Measurements from ENCODE around the gene LMAN2L.
A peak's percentile ranks its signal among the peaks of the same experiment; 100 is the strongest.

The LMAN2L gene

DNA sequence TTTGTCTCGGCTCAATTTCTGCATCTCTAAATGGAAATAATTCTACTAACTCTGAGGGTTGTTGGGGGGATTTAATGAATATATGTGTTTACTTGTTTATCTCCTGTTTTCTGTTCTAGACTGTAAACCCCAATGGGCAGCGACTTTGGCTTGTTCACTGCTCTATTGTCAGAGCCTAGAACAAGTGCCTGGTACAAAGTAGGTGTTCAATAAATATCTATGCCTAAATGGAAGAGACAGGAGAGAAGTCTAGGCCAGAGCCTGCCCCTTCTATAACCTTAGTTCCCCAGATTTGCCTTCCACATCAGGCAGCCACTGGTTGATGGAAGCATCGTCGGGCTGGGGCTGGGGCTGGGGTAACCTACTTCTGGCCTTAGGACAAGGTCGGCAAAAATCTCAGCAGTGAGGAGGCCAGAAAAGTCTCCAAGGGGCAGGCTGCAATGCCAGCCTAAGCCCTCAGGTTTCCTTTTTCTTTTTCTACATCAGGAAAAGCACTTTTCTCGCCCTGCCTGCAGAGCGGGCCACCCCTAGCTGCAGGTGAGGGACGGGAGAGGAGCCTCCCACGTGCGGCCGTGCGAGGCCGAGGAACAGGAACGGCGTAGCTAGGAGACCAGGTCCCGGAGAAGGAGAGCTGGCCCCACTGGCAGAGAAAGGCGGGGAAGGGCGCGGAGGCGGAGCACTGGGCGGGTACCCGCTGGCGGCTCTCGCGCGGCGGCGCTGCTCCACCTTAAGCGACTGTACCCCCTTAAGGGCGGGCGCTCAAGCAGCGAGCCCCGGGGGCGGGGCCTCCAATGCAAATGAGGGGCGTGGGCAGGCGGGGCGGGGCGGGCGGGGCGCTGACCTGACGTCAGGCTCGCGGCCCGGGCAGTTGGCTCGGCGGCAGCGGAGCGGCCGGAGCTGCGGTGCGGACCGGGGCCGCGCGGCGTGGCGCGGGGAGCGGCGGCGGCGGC, 20.4 kb upstream of the LMAN2L start, which contains the start of gene CNNM4:
Gene CNNM4, plus strand, starts transcription at position 867 of the 950 bp plus-strand sequence. CDS start 98 bp downstream, outside the sequence.
- WGBS (ENCODE audit: insufficient coverage), result 3% methylated on average over 45 of the region's 62 CpGs

DNA sequence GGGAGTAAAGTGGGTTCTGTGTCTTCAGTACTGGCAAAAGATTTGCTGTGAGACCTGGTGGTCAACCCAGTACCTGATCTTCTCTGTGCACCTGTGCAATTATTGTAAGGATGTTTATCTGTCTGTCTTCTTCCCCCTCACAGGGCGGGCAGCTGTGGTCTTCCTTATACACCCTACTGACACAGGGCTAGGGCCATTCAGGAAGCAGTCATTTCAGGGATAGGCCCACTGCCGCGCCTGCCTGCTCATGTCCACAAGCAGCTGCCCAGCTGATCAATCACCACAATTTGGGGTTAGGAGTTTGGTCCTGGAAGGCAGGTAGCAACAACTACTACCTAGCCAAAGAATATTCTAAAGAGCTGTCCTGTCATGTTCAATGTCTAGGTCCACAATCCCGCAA, 19.7 kb upstream of the LMAN2L start:
- CTCF ChIA-PET, result interaction anchor here (0.8 to 2.2 kb wide), 8 partner anchors 10 to 205 kb away, joined by 3 to 9 read pairs (median 3); no protein-coding TSS in a partner anchor
- H3K4me1 ChIP-seq (ENCODE audit: control extremely low read depth in 1 of 4, control insufficient read depth in 4 of 4, insufficient read depth in 4 of 4, low read length in 3 of 4), result peaks cover 18 to 57% (median 52%) of the 10 kb centered on the region in 4 experiments
- H3K4me3 ChIP-seq (ENCODE audit: control insufficient read depth in 1 of 7, extremely low read depth in 1 of 7, insufficient read depth in 4 of 7, low read depth in 2 of 7, low read length in 6 of 7), result no peak overlapping the region
- POLR2A ChIA-PET, result no interaction called here
- no CpG with 5 or more reads among the region's 4 CpGs for WGBS (ENCODE audit: insufficient coverage)
- no peaks in the 10 kb centered on the region for H3K36me3 ChIP-seq (ENCODE audit: control insufficient read depth in 4 of 4, insufficient read depth in 4 of 4, low read length in 3 of 4)
- no peaks in the 10 kb centered on the region for H3K27me3 ChIP-seq (replicated peaks in 2 of 5; ENCODE audit: control insufficient read depth in 4 of 5, insufficient read depth in 5 of 5, low read length in 4 of 5)
- H3K27ac ChIP-seq (ENCODE audit: insufficient read depth in 1 of 2, low read depth in 1 of 2, low read length in 2 of 2, poor library complexity in 1 of 2, severe bottlenecking in 2 of 2), result no peak overlapping the region
- no peaks in the 10 kb centered on the region for H3K9me3 ChIP-seq (ENCODE audit: control extremely low read depth in 1 of 5, control insufficient read depth in 4 of 5, insufficient read depth in 2 of 5, low read depth in 1 of 5, low read length in 4 of 5)
- no peak for DNase-seq

More for the DNA sequence above, 20.4 kb upstream of the LMAN2L start, which contains the start of gene CNNM4:
- ChIA-PET POLR2A (no interaction called here), CTCF (interaction anchor here (0.5 to 4.8 kb wide), 15 partner anchors 8 to 232 kb away, joined by 3 to 34 read pairs (median 3); partner anchors contain the start of gene LMAN2L)
- Histone ChIP-seq H3K27ac (ENCODE audit: insufficient read depth in 1 of 2, low read depth in 1 of 2, low read length in 2 of 2, poor library complexity in 1 of 2, severe bottlenecking in 2 of 2) (peak within 1 kb of the TSS in 1 of 2 experiments; percentile 46), H3K9me3 (ENCODE audit: control extremely low read depth in 1 of 5, control insufficient read depth in 4 of 5, insufficient read depth in 2 of 5, low read depth in 1 of 5, low read length in 4 of 5) (no peaks in the 10 kb centered on the region), H3K27me3 (replicated peaks in 2 of 5; ENCODE audit: control insufficient read depth in 4 of 5, insufficient read depth in 5 of 5, low read length in 4 of 5) (no peaks in the 10 kb centered on the region), H3K4me1 (ENCODE audit: control extremely low read depth in 1 of 4, control insufficient read depth in 4 of 4, insufficient read depth in 4 of 4, low read length in 3 of 4) (peaks cover 18 to 64% (median 58%) of the 10 kb centered on the region in 4 experiments), H3K36me3 (ENCODE audit: control insufficient read depth in 4 of 4, insufficient read depth in 4 of 4, low read length in 3 of 4) (no peaks in the 10 kb centered on the region), H3K4me3 (ENCODE audit: control insufficient read depth in 1 of 7, extremely low read depth in 1 of 7, insufficient read depth in 4 of 7, low read depth in 2 of 7, low read length in 6 of 7) (peak within 1 kb of the TSS; percentile 54 to 86 (median 79))
- DNase-seq, result peak; percentile 89 to 94 (median 94)

DNA sequence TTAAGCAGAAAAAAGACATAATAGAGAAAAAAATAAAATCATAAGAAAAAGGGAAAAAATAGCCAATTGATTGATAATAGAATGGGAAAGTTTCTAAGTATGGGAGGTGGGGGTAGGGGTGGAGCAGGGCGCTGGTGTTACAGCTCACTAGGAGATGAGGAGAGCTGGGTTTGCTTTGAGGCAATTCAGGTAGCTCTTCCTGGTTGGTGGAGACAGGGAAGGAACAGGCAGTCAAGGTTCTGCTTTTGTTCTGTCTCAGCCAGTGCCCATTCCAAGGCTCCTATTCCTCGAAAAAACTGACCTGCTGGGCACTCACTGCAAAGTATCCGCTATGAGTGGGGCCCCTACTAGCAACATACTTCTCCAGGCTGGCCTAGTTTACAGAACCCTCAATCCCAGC, 19.1 kb upstream of the LMAN2L start:
- H3K9me3 ChIP-seq (ENCODE audit: control extremely low read depth in 1 of 5, control insufficient read depth in 4 of 5, insufficient read depth in 2 of 5, low read depth in 1 of 5, low read length in 4 of 5), result no peaks in the 10 kb centered on the region
- no peak for DNase-seq
- no peak overlapping the region for H3K4me3 ChIP-seq (ENCODE audit: control insufficient read depth in 1 of 7, extremely low read depth in 1 of 7, insufficient read depth in 4 of 7, low read depth in 2 of 7, low read length in 6 of 7)
- H3K4me1 ChIP-seq (ENCODE audit: control extremely low read depth in 1 of 4, control insufficient read depth in 4 of 4, insufficient read depth in 4 of 4, low read length in 3 of 4), result peaks cover 18 to 51% (median 46%) of the 10 kb centered on the region in 4 experiments
- no peaks in the 10 kb centered on the region for H3K27me3 ChIP-seq (replicated peaks in 2 of 5; ENCODE audit: control insufficient read depth in 4 of 5, insufficient read depth in 5 of 5, low read length in 4 of 5)
- H3K36me3 ChIP-seq (ENCODE audit: control insufficient read depth in 4 of 4, insufficient read depth in 4 of 4, low read length in 3 of 4), result no peaks in the 10 kb centered on the region
- POLR2A ChIA-PET, result no interaction called here
- 43% methylated on average over 3 of the region's 3 CpGs for WGBS (ENCODE audit: insufficient coverage)
- CTCF ChIA-PET, result interaction anchor here (0.9 to 2.2 kb wide), 6 partner anchors 10 to 42 kb away, joined by 3 to 9 read pairs (median 3); no protein-coding TSS in a partner anchor
- no peak overlapping the region for H3K27ac ChIP-seq (ENCODE audit: insufficient read depth in 1 of 2, low read depth in 1 of 2, low read length in 2 of 2, poor library complexity in 1 of 2, severe bottlenecking in 2 of 2)

- no peak overlapping the region for H3K27ac ChIP-seq (ENCODE audit: insufficient read depth in 1 of 2, low read depth in 1 of 2, low read length in 2 of 2, poor library complexity in 1 of 2, severe bottlenecking in 2 of 2)
- H3K4me3 ChIP-seq (ENCODE audit: control insufficient read depth in 1 of 7, extremely low read depth in 1 of 7, insufficient read depth in 4 of 7, low read depth in 2 of 7, low read length in 6 of 7), result no peak overlapping the region
- peaks cover 12 to 38% (median 32%) of the 10 kb centered on the region in 4 experiments for H3K4me1 ChIP-seq (ENCODE audit: control extremely low read depth in 1 of 4, control insufficient read depth in 4 of 4, insufficient read depth in 4 of 4, low read length in 3 of 4)
- DNase-seq, result no peak
- 100% methylated on average over 5 of the region's 6 CpGs for WGBS (ENCODE audit: insufficient coverage)
- H3K9me3 ChIP-seq (ENCODE audit: control extremely low read depth in 1 of 5, control insufficient read depth in 4 of 5, insufficient read depth in 2 of 5, low read depth in 1 of 5, low read length in 4 of 5), result no peaks in the 10 kb centered on the region
- no peaks in the 10 kb centered on the region for H3K27me3 ChIP-seq (replicated peaks in 2 of 5; ENCODE audit: control insufficient read depth in 4 of 5, insufficient read depth in 5 of 5, low read length in 4 of 5)
- no peaks in the 10 kb centered on the region for H3K36me3 ChIP-seq (ENCODE audit: control insufficient read depth in 4 of 4, insufficient read depth in 4 of 4, low read length in 3 of 4)
- ChIA-PET POLR2A (no interaction called here), CTCF (interaction anchor here (0.9 to 2.2 kb wide), 6 partner anchors 8 to 231 kb away, joined by 3 to 9 read pairs (median 4); no protein-coding TSS in a partner anchor)
These were observed 17.6 kb upstream of the LMAN2L start for GRCh38 chr2:96757477-96757860.

GRCh38 chr2:96756788-96757476, 17.1 kb upstream of the LMAN2L start:
- ChIA-PET POLR2A (no interaction called here), CTCF (interaction anchor here (0.9 to 2.2 kb wide), 4 partner anchors 8 to 16 kb away, joined by 3 to 9 read pairs (median 6); no protein-coding TSS in a partner anchor)
- H3K27me3 ChIP-seq (replicated peaks in 2 of 5; ENCODE audit: control insufficient read depth in 4 of 5, insufficient read depth in 5 of 5, low read length in 4 of 5), result no peaks in the 10 kb centered on the region
- H3K4me3 ChIP-seq (ENCODE audit: control insufficient read depth in 1 of 7, extremely low read depth in 1 of 7, insufficient read depth in 4 of 7, low read depth in 2 of 7, low read length in 6 of 7), result no peak overlapping the region
- no peak for DNase-seq
- no peaks in the 10 kb centered on the region for H3K9me3 ChIP-seq (ENCODE audit: control extremely low read depth in 1 of 5, control insufficient read depth in 4 of 5, insufficient read depth in 2 of 5, low read depth in 1 of 5, low read length in 4 of 5)
- H3K36me3 ChIP-seq (ENCODE audit: control insufficient read depth in 4 of 4, insufficient read depth in 4 of 4, low read length in 3 of 4), result no peaks in the 10 kb centered on the region
- H3K4me1 ChIP-seq (ENCODE audit: control extremely low read depth in 1 of 4, control insufficient read depth in 4 of 4, insufficient read depth in 4 of 4, low read length in 3 of 4), result peaks cover 7 to 32% (median 26%) of the 10 kb centered on the region in 4 experiments
- no peak overlapping the region for H3K27ac ChIP-seq (ENCODE audit: insufficient read depth in 1 of 2, low read depth in 1 of 2, low read length in 2 of 2, poor library complexity in 1 of 2, severe bottlenecking in 2 of 2)
- 100% methylated on average over 4 of the region's 5 CpGs for WGBS (ENCODE audit: insufficient coverage)

GRCh38 chr2:96754317-96754716, 14.5 kb upstream of the LMAN2L start:
- Histone ChIP-seq H3K27ac (ENCODE audit: insufficient read depth in 1 of 2, low read depth in 1 of 2, low read length in 2 of 2, poor library complexity in 1 of 2, severe bottlenecking in 2 of 2) (no peak overlapping the region), H3K27me3 (replicated peaks in 2 of 5; ENCODE audit: control insufficient read depth in 4 of 5, insufficient read depth in 5 of 5, low read length in 4 of 5) (no peaks in the 10 kb centered on the region), H3K4me3 (ENCODE audit: control insufficient read depth in 1 of 7, extremely low read depth in 1 of 7, insufficient read depth in 4 of 7, low read depth in 2 of 7, low read length in 6 of 7) (no peak overlapping the region), H3K9me3 (ENCODE audit: control extremely low read depth in 1 of 5, control insufficient read depth in 4 of 5, insufficient read depth in 2 of 5, low read depth in 1 of 5, low read length in 4 of 5) (no peaks in the 10 kb centered on the region), H3K4me1 (ENCODE audit: control extremely low read depth in 1 of 4, control insufficient read depth in 4 of 4, insufficient read depth in 4 of 4, low read length in 3 of 4) (peaks cover 2 to 11% (median 5%) of the 10 kb centered on the region in 4 experiments), H3K36me3 (ENCODE audit: control insufficient read depth in 4 of 4, insufficient read depth in 4 of 4, low read length in 3 of 4) (no peaks in the 10 kb centered on the region)
- no peak for DNase-seq
- POLR2A ChIA-PET, result no interaction called here
- CTCF ChIA-PET, result interaction anchor here (1.4 to 1.6 kb wide), 2 partner anchors 9 to 10 kb away, joined by 3 to 6 read pairs; no protein-coding TSS in a partner anchor

All from common myeloid progenitor, CD34-positive (primary cell).